ENCODE results near the gene ODAD2. TPM values are rescaled to one million over a fixed set of nuclear protein-coding genes. Genes with fewer than 3 reads are reported as not detected.

The ODAD2 gene
- total RNA-seq, 1 donor from 2014 or later: 1.0 TPM

Small RNAs within 50 kb of the gene (small RNA-seq; reads per million reads assigned to genes)
- gene MRPS21P5 (ENCODE audit: low replicate concordance): not detected
- not detected for gene RN7SKP132 (ENCODE audit: low replicate concordance)

Measured in tongue (tissue), 2 donors.